HepG2 (cell line): ENCODE data around the gene ZDHHC14. TPM values are rescaled to one million over a fixed set of nuclear protein-coding genes. Genes with fewer than 3 reads are reported as not detected.

Experiments
- FOXA3 ChIP-seq: IDR thresholded peaks from 2 replicates; pipeline ENCODE4 v1.6.1; 2016; ENCODE audit warnings: missing genetic modification reagents, missing compliant biosample characterization
- FOXK1 ChIP-seq: sonication (generic); formaldehyde crosslinking; IDR thresholded peaks from 2 replicates; pipeline ENCODE4 v1.4.0; 2020; ENCODE audit warnings: low read depth, missing genetic modification reagents, borderline replicate concordance
- MLLT10 ChIP-seq: sonication (generic); formaldehyde crosslinking; IDR thresholded peaks from 2 replicates; pipeline ENCODE4 v1.4.0; 2020; ENCODE audit warnings: missing genetic modification reagents
- MYNN ChIP-seq: sonication (generic); formaldehyde crosslinking; IDR thresholded peaks from 2 replicates; pipeline ENCODE4 v1.4.0; 2020; ENCODE audit warnings: mild to moderate bottlenecking, low read depth, missing genetic modification reagents
- PCBP2 ChIP-seq: fragments of 200-400 bp; formaldehyde crosslinking; optimal IDR thresholded peaks from 2 replicates; pipeline ENCODE3; 2018; ENCODE audit warnings: low read length, low read depth; ENCODE audit not compliant: poor library complexity, severe bottlenecking
- PRPF4 ChIP-seq: fragments of 200-400 bp; formaldehyde crosslinking; IDR thresholded peaks from 2 replicates; pipeline ENCODE4 v1.6.1; 2016; ENCODE audit warnings: low read length, low read depth; ENCODE audit not compliant: poor library complexity, severe bottlenecking
- SMAD9 ChIP-seq: sonication (generic); formaldehyde crosslinking; IDR thresholded peaks from 2 replicates; pipeline ENCODE4 v1.5.1; 2020; ENCODE audit warnings: mild to moderate bottlenecking, missing genetic modification reagents
- SMARCC2 ChIP-seq: fragments of 450-650 bp; IDR thresholded peaks from 2 replicates; pipeline ENCODE4 v1.6.1; 2017; ENCODE audit warnings: antibody characterized with exemption, mild to moderate bottlenecking
- TBX2 ChIP-seq: sonication (generic); formaldehyde crosslinking; IDR thresholded peaks from 2 replicates; pipeline ENCODE4 v1.5.0; 2020; ENCODE audit warnings: missing genetic modification reagents, mild to moderate bottlenecking, borderline replicate concordance
- TOE1 ChIP-seq: sonication (generic); formaldehyde crosslinking; IDR thresholded peaks from 2 replicates; pipeline ENCODE4 v1.4.0; 2020; ENCODE audit warnings: mild to moderate bottlenecking, missing genetic modification reagents
- TP53 ChIP-seq: sonication (generic); formaldehyde crosslinking; conservative IDR thresholded peaks from 2 replicates; pipeline ENCODE4 v1.4.0; 2020; ENCODE audit warnings: missing genetic modification reagents
- ZNF24 ChIP-seq: fragments of 450-650 bp; IDR thresholded peaks from 2 replicates; pipeline ENCODE4 v1.6.1; 2017; ENCODE audit warnings: antibody characterized with exemption, mild to moderate bottlenecking
- ZNF253 ChIP-seq: sonication (generic); formaldehyde crosslinking; IDR thresholded peaks from 2 replicates; pipeline ENCODE4 v1.8.0; 2022; ENCODE audit warnings: mild to moderate bottlenecking, missing genetic modification reagents, borderline replicate concordance
- ZNF367 ChIP-seq: sonication (generic); formaldehyde crosslinking; IDR thresholded peaks from 2 replicates; pipeline ENCODE4 v1.4.0; 2020; ENCODE audit warnings: missing genetic modification reagents, borderline replicate concordance
- ZNF441 ChIP-seq: sonication (generic); formaldehyde crosslinking; IDR thresholded peaks from 2 replicates; pipeline ENCODE4 v1.7.0; 2021; ENCODE audit warnings: missing genetic modification reagents, borderline replicate concordance
- ZNF558 ChIP-seq: sonication (generic); formaldehyde crosslinking; IDR thresholded peaks from 2 replicates; pipeline ENCODE4 v1.9.0; 2022; ENCODE audit warnings: mild to moderate bottlenecking, missing genetic modification reagents, borderline replicate concordance
- ZNF577 ChIP-seq: sonication (generic); formaldehyde crosslinking; IDR thresholded peaks from 2 replicates; pipeline ENCODE4 v1.4.0; 2020; ENCODE audit warnings: mild to moderate bottlenecking, low read depth, missing genetic modification reagents, borderline replicate concordance
- ZNF75D ChIP-seq: sonication (generic); formaldehyde crosslinking; IDR thresholded peaks from 2 replicates; pipeline ENCODE4 v1.8.1; 2023; ENCODE audit warnings: missing genetic modification reagents, mild to moderate bottlenecking, borderline replicate concordance
- ZNF773 ChIP-seq: sonication (generic); formaldehyde crosslinking; IDR thresholded peaks from 2 replicates; pipeline ENCODE4 v1.4.0; 2020; ENCODE audit warnings: missing genetic modification reagents, borderline replicate concordance
- ZNF839 ChIP-seq: sonication (generic); formaldehyde crosslinking; IDR thresholded peaks from 2 replicates; pipeline ENCODE4 v1.4.0; 2020; ENCODE audit warnings: missing genetic modification reagents, mild to moderate bottlenecking, borderline replicate concordance
- polyA plus RNA-seq, 8 experiments: library from polyadenylated mRNA; depleted of rRNA in 3 of 8; stranded (reverse) in 7 of 8; unstranded in 1 of 8; fragments of >200 nt; fragmentation: Illumina TruSeq in 4 of 8; extraction: Trizol in 4 of 8; gene quantifications; 2 replicates each; pipeline versions ENCODE4 v1.2.1 to v1.2.3, GENCODE V29; 2011 to 2016; ENCODE audit warnings: low read depth in 4 of 8, missing spikeins in 1 of 8, mixed read lengths in 1 of 8; ENCODE audit not compliant: insufficient read depth in 1 of 8
- total RNA-seq, 5 experiments: library from RNA; depleted of rRNA; stranded (reverse); fragments of >200 nt; fragmentation: Illumina TruSeq; extraction: Trizol; gene quantifications; 2 replicates each; pipeline ENCODE4 v1.2.3, GENCODE V29; 2016; ENCODE audit warnings: low read depth in 1 of 5
- TF ChIP-seq, protein P1 (sequence below): sonication (generic); formaldehyde crosslinking; IDR thresholded peaks from 2 replicates; pipeline ENCODE4 v1.4.0; 2020; ENCODE audit warnings: missing genetic modification reagents
- TF ChIP-seq, protein P2 (sequence below): sonication (generic); formaldehyde crosslinking; IDR thresholded peaks from 2 replicates; pipeline ENCODE4 v1.4.0; 2020; ENCODE audit warnings: mild to moderate bottlenecking, missing genetic modification reagents
- TF ChIP-seq, protein P3 (sequence below): fragments of 450-650 bp; IDR thresholded peaks from 2 replicates; pipeline ENCODE4 v1.6.1; 2016
- TF ChIP-seq, protein P4 (sequence below): sonication (generic); formaldehyde crosslinking; IDR thresholded peaks from 2 replicates; pipeline ENCODE4 v1.8.0; 2022; ENCODE audit warnings: missing genetic modification reagents, mild to moderate bottlenecking, inconsistent platforms, borderline replicate concordance
- TF ChIP-seq, protein P5 (sequence below): sonication (generic); formaldehyde crosslinking; IDR thresholded peaks from 2 replicates; pipeline ENCODE4 v1.4.0; 2020; ENCODE audit warnings: missing genetic modification reagents, low read depth, mild to moderate bottlenecking, borderline replicate concordance

Gene ZDHHC14
- total and polyA plus RNA-seq, 2 of the 13 experiments (the other 11 are each of a cell fraction or from before 2014, with no cell fraction given): 3.7 to 9.5 TPM

DNA sequence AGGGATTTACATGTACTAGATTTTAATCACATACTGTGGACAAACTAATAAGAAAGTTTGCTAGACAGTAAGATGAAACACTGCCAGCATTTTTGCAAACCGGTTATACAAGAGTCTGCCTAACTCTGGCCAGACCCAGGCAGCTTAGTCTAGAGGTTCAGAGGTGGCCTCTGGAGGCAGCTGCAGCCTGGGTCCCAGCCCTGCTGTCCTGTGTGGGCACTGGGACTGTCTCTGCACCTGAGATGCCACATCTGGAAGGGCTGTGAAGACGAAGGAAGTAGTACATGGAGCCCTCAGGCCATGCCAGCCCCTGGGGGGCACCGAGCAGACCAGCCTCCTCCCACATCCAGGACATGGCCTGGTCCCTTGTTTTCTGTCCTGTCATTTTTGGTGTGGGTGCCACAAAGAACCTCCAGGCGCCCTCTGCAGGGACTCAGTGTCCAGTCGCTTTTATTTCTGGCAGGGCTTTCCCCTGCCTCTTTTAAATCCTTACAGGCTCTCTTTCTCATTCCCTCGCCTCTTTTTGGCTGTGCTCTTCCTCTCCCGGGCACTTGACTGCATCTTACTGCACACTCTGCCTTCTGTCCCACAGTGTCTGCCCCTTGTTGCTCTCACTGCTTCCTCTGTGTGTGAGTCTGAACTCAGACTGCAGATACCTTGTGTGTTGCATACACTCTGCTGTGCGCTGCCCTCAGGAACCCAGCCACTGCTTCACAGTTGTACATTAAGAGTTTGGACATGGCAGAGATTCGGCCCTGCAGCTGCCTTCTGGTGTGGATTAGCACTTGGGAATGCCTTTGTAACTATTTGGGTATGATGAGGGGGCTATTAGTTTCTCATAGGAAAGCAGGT is 216.7 kb downstream of the ZDHHC14 start (continued):
- TF ChIP-seq, protein P1, sequence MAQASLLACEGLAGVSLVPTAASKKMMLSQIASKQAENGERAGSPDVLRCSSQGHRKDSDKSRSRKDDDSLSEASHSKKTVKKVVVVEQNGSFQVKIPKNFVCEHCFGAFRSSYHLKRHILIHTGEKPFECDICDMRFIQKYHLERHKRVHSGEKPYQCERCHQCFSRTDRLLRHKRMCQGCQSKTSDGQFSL: no peak
- TF ChIP-seq TBX2 (CRISPR knock-in tag): peak; percentile 39; the same call in 1 of the 2 replicates
- TF ChIP-seq ZNF367 (CRISPR knock-in tag): no peak
- no peak for TF ChIP-seq PCBP2
- TF ChIP-seq, protein P2, sequence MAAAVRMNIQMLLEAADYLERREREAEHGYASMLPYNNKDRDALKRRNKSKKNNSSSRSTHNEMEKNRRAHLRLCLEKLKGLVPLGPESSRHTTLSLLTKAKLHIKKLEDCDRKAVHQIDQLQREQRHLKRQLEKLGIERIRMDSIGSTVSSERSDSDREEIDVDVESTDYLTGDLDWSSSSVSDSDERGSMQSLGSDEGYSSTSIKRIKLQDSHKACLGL (CRISPR knock-in tag): 0 out of 2 replicates have a peak, but pooled peaks have one; percentile 34
- no peak for TF ChIP-seq ZNF577 (CRISPR knock-in tag)
- no peak for TF ChIP-seq SMARCC2
- TF ChIP-seq MLLT10 (CRISPR knock-in tag): no peak
- TF ChIP-seq PRPF4: no peak
- 0 out of 2 replicates have a peak, but pooled peaks have one; percentile 21 for TF ChIP-seq ZNF441 (CRISPR knock-in tag)
- TF ChIP-seq, protein P3, sequence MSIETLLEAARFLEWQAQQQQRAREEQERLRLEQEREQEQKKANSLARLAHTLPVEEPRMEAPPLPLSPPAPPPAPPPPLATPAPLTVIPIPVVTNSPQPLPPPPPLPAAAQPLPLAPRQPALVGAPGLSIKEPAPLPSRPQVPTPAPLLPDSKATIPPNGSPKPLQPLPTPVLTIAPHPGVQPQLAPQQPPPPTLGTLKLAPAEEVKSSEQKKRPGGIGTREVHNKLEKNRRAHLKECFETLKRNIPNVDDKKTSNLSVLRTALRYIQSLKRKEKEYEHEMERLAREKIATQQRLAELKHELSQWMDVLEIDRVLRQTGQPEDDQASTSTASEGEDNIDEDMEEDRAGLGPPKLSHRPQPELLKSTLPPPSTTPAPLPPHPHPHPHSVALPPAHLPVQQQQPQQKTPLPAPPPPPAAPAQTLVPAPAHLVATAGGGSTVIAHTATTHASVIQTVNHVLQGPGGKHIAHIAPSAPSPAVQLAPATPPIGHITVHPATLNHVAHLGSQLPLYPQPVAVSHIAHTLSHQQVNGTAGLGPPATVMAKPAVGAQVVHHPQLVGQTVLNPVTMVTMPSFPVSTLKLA: no peak
- TF ChIP-seq ZNF24: no peak
- TF ChIP-seq, protein P4, sequence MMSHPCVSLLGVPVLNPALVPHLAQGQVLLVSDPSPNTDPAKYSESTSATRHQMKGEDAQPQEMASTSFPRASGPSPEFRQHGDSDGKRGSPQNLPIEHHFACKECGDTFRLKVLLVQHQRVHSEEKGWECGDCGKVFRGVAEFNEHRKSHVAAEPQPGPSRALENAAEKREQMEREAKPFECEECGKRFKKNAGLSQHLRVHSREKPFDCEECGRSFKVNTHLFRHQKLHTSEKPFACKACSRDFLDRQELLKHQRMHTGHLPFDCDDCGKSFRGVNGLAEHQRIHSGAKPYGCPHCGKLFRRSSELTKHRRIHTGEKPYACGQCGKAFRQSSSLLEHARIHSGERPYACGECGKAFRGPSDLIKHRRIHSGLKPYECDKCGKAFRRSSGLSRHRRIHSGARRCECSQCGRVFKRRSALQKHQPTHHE (CRISPR knock-in tag): 0 out of 2 replicates have a peak, but pooled peaks have one; percentile 47
- TF ChIP-seq ZNF773: no peak
- TF ChIP-seq ZNF558 (CRISPR knock-in tag): no peak
- TF ChIP-seq MYNN: no peak
- TF ChIP-seq, protein P5, sequence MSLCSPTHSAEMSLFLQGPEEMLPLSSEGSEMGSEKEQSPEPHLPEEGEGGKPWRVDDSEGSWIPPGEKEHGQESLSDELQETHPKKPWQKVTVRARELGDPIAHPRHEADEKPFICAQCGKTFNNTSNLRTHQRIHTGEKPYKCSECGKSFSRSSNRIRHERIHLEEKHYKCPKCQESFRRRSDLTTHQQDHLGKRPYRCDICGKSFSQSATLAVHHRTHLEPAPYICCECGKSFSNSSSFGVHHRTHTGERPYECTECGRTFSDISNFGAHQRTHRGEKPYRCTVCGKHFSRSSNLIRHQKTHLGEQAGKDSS (CRISPR knock-in tag): no peak; the same call in 1 of the 2 replicates
- TF ChIP-seq TOE1 (CRISPR knock-in tag): no peak
- TF ChIP-seq FOXA3 (CRISPR knock-in tag): 0 out of 2 replicates have a peak, but pooled peaks have one; percentile 25
- no peak for TF ChIP-seq TP53 (CRISPR knock-in tag)
- TF ChIP-seq ZNF839 (CRISPR knock-in tag): no peak
- TF ChIP-seq ZNF75D (CRISPR knock-in tag): no peak
- no peak for TF ChIP-seq FOXK1 (CRISPR knock-in tag)
- TF ChIP-seq ZNF253 (CRISPR knock-in tag): no peak
- no peak for TF ChIP-seq SMAD9 (CRISPR knock-in tag)
